Gastrocnemius medialis (tissue), 4 donors: ENCODE results near the gene NSD2. TPM values are rescaled to one million over a fixed set of nuclear protein-coding genes. Genes with fewer than 3 reads are reported as not detected.

Experiments
- ATAC-seq, 2 donors: fragments of 150-250 bp; one replicate each; pipeline ENCODE4 v1.9.1; 2016
- DNase-seq, 2 donors: peaks; one replicate each; pipeline ENCODE4 v3.0.0-alpha.2; 2019
- H3K27ac ChIP-seq, 4 donors: fragments of 200-600 bp; sonication (generic); 1 replicate in 1 of 4; 2 replicates in 3 of 4; pipeline ENCODE4 v1.5.1; 2016 to 2018; ENCODE audit warnings: mild to moderate bottlenecking in 2 of 4, moderate library complexity in 1 of 4
- H3K27me3 ChIP-seq, 3 donors: fragments of 200-600 bp; sonication (generic) in 2 of 3; 1 replicate in 1 of 3; 2 replicates in 2 of 3; pipeline versions ENCODE4 v1.5.1 to v1.6.0; 2016 to 2019; ENCODE audit warnings: mild to moderate bottlenecking in 1 of 3, moderate library complexity in 1 of 3
- H3K36me3 ChIP-seq, 2 donors: fragments of 200-600 bp; sonication (generic) in 1 of 2; one replicate each; pipeline ENCODE4 v1.5.1; 2017 to 2018
- H3K4me1 ChIP-seq, 2 donors: fragments of 200-600 bp; sonication (generic) in 1 of 2; one replicate each; pipeline ENCODE4 v1.5.1; 2016 to 2017; ENCODE audit warnings: mild to moderate bottlenecking in 2 of 2
- H3K4me3 ChIP-seq, 4 donors: fragments of 200-600 bp; sonication (generic) in 3 of 4; 1 replicate in 1 of 4; 2 replicates in 3 of 4; pipeline ENCODE4 v1.5.1; 2016 to 2019; ENCODE audit warnings: mild to moderate bottlenecking in 2 of 4
- H3K9me3 ChIP-seq, 3 donors: fragments of 200-600 bp; sonication (generic) in 2 of 3; 1 replicate in 1 of 3; 2 replicates in 2 of 3; pipeline ENCODE4 v1.5.1; 2016 to 2019
- POLR2A ChIP-seq, 2 donors: fragments of 450-650 bp; IDR thresholded peaks; one replicate each; pipeline ENCODE4 v1.6.1; 2017; ENCODE audit warnings: antibody characterized with exemption in 2 of 2, mild to moderate bottlenecking in 2 of 2, moderate library complexity in 2 of 2
- in situ Hi-C, 4 donors: fragments of 200-750 bp; cut with MboI; loops; one replicate each; pipeline versions ENCODE4 v1.15.0 to v1.8.0; 2017; ENCODE audit warnings: low sequenced_read_pairs in 4 of 4
- intact Hi-C: fragments of 100-400 bp; cut with DNase I; formaldehyde crosslinking; loops from one replicate; pipeline ENCODE4 v1.15.1; 2023; ENCODE audit warnings: low total_unique reads
- total RNA-seq, 4 donors: library from RNA; depleted of rRNA; stranded (reverse); fragments of >200 nt; gene quantifications; one replicate each; pipeline versions ENCODE4 v1.1.0 to v1.2.3, GENCODE V29; 2016
- TF ChIP-seq, protein P1 (sequence below), 5 experiments: fragments of 450-650 bp in 3 of 5; fragments of 200-600 bp in 2 of 5; sonication (generic) in 2 of 5; IDR thresholded peaks in 4 of 5; conservative IDR thresholded peaks in 1 of 5; 1 replicate in 4 of 5; 2 replicates in 1 of 5; pipeline ENCODE4 v1.5.1; 2016 to 2019; ENCODE audit warnings: antibody characterized with exemption in 5 of 5, mild to moderate bottlenecking in 3 of 5, moderate library complexity in 3 of 5

NSD2 gene
- total RNA-seq = 10 to 100 TPM; 14.8 to 21.3 (median 16.8) TPM

DNA sequence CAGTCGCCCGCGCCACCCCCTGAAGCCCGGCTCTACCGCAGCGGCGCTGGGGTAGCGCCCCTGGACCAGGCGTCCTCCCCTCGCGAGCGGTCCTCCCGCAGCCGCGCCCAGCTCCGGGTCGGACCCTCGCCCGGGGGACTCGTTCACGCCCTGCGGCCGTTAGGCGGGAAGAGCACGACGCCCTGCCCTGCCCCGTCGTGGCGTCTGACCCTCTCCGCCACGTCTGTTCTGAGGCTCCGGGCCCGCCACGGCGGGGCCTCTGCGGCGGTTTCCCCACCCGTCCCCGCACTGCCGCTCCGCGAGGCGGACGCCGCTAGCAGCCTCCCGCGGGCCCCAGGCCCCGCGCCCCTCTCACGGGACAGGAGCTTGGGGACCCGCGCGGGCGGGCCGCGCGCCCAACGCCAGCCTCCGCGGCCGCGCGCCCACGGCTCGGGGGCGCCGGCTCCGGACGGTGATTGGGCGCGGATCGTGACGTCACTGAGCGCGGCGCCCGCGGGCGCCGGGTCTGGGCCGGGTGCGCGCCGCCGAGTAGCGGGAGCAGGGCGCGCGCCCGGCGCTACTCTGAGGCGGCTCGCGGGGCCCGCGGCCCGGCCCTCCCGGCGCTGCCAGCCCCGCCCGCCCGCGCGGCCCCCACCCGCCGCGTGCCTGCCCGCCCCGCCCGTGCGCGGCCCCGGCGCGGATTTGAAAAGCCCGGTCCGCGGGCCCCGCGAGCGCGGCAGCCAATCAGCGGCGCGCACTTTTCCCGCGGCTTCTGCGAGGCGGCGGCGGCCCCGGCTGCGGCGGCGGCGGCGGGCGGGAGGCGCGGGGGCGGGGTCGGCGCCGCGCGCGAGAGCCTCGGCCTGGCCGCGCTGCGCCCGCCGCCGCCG lies at the start of gene NSD2:
TSS of gene NSD2 (plus strand) at position 816 of the 866 bp plus-strand sequence. CDS start 29,262 bp downstream, outside the sequence.
- TF ChIP-seq, protein P1, sequence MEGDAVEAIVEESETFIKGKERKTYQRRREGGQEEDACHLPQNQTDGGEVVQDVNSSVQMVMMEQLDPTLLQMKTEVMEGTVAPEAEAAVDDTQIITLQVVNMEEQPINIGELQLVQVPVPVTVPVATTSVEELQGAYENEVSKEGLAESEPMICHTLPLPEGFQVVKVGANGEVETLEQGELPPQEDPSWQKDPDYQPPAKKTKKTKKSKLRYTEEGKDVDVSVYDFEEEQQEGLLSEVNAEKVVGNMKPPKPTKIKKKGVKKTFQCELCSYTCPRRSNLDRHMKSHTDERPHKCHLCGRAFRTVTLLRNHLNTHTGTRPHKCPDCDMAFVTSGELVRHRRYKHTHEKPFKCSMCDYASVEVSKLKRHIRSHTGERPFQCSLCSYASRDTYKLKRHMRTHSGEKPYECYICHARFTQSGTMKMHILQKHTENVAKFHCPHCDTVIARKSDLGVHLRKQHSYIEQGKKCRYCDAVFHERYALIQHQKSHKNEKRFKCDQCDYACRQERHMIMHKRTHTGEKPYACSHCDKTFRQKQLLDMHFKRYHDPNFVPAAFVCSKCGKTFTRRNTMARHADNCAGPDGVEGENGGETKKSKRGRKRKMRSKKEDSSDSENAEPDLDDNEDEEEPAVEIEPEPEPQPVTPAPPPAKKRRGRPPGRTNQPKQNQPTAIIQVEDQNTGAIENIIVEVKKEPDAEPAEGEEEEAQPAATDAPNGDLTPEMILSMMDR (IDR thresholded peaks at IDR 0.05 in 4 of 5, conservative IDR thresholded peaks at IDR 0.05 in 1 of 5) = peak in 1 of 5 experiments; percentile 12
- TF ChIP-seq POLR2A (IDR thresholded peaks at IDR 0.05) = peak; percentile 69 to 73
- in situ Hi-C loops (no loop called here), intact Hi-C loops (loop anchor here (1.0 to 5.0 kb wide), 4 partner anchors 15 to 524 kb away; partner anchors contain the start of genes LETM1, NELFA, SLBP and UVSSA)
- no peaks in the 10 kb centered on the region for H3K36me3 ChIP-seq
- peak within 1 kb of the TSS; percentile 68 to 91 (median 84) for H3K4me3 ChIP-seq
- H3K9me3 ChIP-seq = no peaks in the 10 kb centered on the region
- peak within 1 kb of the TSS; percentile 87 to 96 (median 91) for H3K27ac ChIP-seq
- peaks cover 2 to 9% (median 6%) of the 10 kb centered on the region in 3 donors for H3K27me3 ChIP-seq
- H3K4me1 ChIP-seq = peaks cover 16 to 23% of the 10 kb centered on the region in 2 donors
- DNase-seq (peak; percentile 78 to 79), ATAC-seq (peak; percentile 84)

DNA sequence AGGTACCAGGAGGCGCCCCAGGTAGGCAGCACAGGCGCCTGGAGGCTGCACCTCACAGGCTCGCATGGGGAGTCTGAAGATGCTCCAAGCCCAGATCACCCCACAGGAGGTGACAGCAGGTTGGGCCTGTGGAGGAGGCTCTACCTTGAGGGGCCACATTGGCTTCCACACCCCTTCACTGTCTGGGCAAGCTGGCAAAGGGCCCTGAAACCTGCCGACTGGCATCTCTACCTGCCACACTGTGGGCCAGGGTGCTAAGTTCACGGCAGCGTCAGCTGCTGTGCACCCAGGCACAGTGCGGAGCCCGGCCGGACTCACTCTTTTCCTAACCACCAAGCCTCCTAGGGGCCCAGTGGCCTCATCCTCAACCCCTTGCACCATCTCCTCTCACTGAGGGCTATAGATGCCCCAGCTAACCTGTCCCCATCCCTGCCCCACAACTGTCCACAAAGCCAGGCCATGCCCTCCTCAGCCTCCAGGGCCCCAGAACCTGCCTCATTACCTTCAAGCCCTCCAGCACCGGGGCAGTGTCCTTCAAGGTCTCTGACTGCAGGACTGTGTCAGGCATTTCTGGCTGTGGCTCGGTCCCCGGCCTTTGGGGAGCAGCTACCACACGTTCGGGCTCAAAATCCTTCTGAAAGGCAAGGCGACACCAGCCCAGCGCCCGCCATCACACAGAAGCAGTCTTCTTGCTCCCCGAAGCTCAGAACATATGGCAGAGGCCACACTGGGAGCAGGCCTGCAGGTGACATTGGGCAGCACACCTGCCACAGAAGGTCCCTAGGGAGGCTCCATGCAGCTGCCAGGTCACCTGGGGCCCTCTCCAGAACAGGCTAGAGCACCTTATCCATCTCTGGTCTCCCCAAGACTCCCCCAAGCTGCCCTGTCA lies 49.3 kb upstream of the NSD2 start:
- ATAC-seq = no peak
- H3K27me3 ChIP-seq = no peaks in the 10 kb centered on the region
- intact Hi-C loops = no loop called here
- no peak overlapping the region for H3K27ac ChIP-seq
- no peak for DNase-seq
- in situ Hi-C loops = no loop called here
- peaks cover 0 to 70% of the 10 kb centered on the region in 2 donors for H3K36me3 ChIP-seq
- H3K4me1 ChIP-seq = peaks cover 16 to 20% of the 10 kb centered on the region in 2 donors
- no peak for TF ChIP-seq POLR2A (IDR thresholded peaks at IDR 0.05)
- TF ChIP-seq, protein P1 (IDR thresholded peaks at IDR 0.05 in 4 of 5, conservative IDR thresholded peaks at IDR 0.05 in 1 of 5) = no peak
- H3K4me3 ChIP-seq = no peak overlapping the region
- no peaks in the 10 kb centered on the region for H3K9me3 ChIP-seq

DNA sequence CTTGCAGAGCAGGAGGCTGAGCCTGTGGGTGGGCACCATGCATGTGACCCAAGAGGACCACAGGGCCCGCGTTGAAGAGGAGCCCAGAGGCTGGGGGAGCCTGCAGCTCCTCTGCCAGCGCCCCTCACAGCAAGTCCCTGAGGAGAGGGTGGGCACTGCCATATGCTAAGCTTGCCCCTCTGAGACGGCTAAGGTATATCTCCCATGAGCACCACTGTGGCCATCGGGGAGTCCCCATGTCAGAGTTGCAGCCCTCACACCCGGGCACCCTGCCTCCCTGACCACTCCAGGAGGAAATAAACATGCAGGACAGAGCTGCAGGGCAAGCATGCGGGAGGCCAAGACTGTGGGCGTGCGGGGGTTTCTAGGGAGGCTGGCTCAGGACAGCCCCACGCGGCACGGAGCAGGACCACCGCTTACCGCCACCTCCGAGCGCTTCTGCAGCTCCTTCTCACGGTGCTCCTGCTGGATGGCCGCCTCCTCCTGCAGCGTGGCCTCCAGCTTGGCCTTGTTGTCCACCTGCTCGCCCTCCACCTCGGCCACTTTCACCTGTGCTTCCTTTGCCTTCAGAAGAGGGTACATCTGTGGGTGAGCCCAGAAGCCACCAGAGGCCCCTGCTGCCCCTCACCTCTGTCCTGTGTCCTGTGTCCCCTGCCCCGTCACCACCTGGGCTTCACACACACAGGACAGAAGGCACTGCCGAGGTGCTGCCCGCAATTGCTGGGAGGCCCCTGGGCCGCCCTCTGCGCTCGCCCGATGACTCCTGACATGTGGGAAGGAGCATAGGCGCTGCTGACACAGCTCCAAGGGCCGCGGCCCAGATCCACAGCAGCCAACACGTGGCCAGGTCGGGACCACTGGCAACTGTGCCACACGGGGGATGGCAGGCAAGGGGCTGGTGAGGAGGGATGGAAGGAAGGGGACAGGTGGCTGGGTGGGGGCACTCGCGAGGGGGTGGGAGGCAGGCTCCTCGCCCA lies 48.3 kb upstream of the NSD2 start:
- intact Hi-C loops (no loop called here), in situ Hi-C loops (no loop called here)
- Histone ChIP-seq H3K9me3 (no peaks in the 10 kb centered on the region), H3K27me3 (no peaks in the 10 kb centered on the region), H3K4me3 (no peak overlapping the region), H3K4me1 (peaks cover 16% of the 10 kb centered on the region in 2 donors), H3K27ac (no peak overlapping the region), H3K36me3 (peaks cover 0 to 62% of the 10 kb centered on the region in 2 donors)
- TF ChIP-seq, protein P1 (IDR thresholded peaks at IDR 0.05 in 4 of 5, conservative IDR thresholded peaks at IDR 0.05 in 1 of 5) = no peak
- TF ChIP-seq POLR2A (IDR thresholded peaks at IDR 0.05) = no peak
- no peak for DNase-seq
- no peak for ATAC-seq

DNA sequence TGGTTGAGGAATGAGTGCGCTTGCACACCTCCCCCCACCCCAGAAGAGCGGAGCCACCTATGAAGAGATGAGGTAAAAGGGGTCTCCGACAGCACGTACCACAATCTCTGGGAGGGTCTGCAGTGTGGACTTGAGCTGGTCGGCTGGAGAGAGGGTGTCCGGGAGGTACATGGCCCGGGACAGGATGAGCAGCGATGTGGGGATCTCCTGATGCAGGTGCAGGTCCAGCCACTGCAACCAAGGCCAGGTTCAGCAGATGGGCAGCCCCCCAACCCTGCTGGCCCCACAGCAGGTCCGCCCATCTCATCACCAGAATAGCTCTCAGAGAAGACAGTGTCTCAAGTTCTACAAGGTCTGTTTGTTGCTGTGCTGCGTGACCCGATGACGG lies 47.7 kb upstream of the NSD2 start:
- Histone ChIP-seq H3K27me3 (no peaks in the 10 kb centered on the region), H3K36me3 (peaks cover 0 to 55% of the 10 kb centered on the region in 2 donors), H3K27ac (no peak overlapping the region), H3K9me3 (no peaks in the 10 kb centered on the region), H3K4me1 (peaks cover 13 to 14% of the 10 kb centered on the region in 2 donors), H3K4me3 (no peak overlapping the region)
- ATAC-seq = no peak
- TF ChIP-seq, protein P1 (IDR thresholded peaks at IDR 0.05 in 4 of 5, conservative IDR thresholded peaks at IDR 0.05 in 1 of 5) = no peak
- no peak for TF ChIP-seq POLR2A (IDR thresholded peaks at IDR 0.05)
- DNase-seq = no peak
- in situ Hi-C loops = no loop called here
- intact Hi-C loops = no loop called here
